KG1 (cell line): ENCODE results near the gene LRRC75A.
"Not testable (repeated sequence)": the region's sequence is repeated elsewhere in the genome, so short reads cannot be mapped to it uniquely, and the experiment has no call there.

Experiments
- DNase-seq: peaks from one replicate; lab custom pipeline; 2025; lab: John Stamatoyannopoulos, UW

The LRRC75A gene

GRCh38 chr17:16450028-16450427, 42.0 kb downstream of the LRRC75A start:
- no peak for DNase-seq

- no peak for DNase-seq
These were observed 42.8 kb downstream of the LRRC75A start for GRCh38 chr17:16449121-16449570.

- no peak for DNase-seq
These were observed 43.5 kb downstream of the LRRC75A start for GRCh38 chr17:16448490-16448889.

GRCh38 chr17:16447676-16448075, 44.3 kb downstream of the LRRC75A start:
- no peak for DNase-seq

- DNase-seq, result no peak
These were observed 45.5 kb downstream of the LRRC75A start for GRCh38 chr17:16446338-16446983.

- no peak for DNase-seq
These were observed 47.6 kb downstream of the LRRC75A start for GRCh38 chr17:16444258-16444886.

GRCh38 chr17:16443511-16444257, 48.3 kb downstream of the LRRC75A start:
- DNase-seq, result no peak

GRCh38 chr17:16442594-16443510, 49.1 kb downstream of the LRRC75A start:
- no peak for DNase-seq

GRCh38 chr17:16442141-16442540, 49.9 kb downstream of the LRRC75A start:
- DNase-seq, result no peak

- DNase-seq, result no peak
These were observed 50.9 kb downstream of the LRRC75A start for GRCh38 chr17:16440901-16441629.

- DNase-seq, result not testable (repeated sequence)
These were observed 51.6 kb downstream of the LRRC75A start for GRCh38 chr17:16440354-16440753.

GRCh38 chr17:16439811-16440351, 52.1 kb downstream of the LRRC75A start:
- no peak for DNase-seq

- no peak for DNase-seq
These were observed 52.6 kb downstream of the LRRC75A start for GRCh38 chr17:16439303-16439791.

GRCh38 chr17:16438557-16439302, 53.3 kb downstream of the LRRC75A start:
- DNase-seq, result peak; percentile 82

- no peak for DNase-seq
These were observed 53.8 kb downstream of the LRRC75A start for GRCh38 chr17:16438173-16438556.

GRCh38 chr17:16437083-16437482, 54.9 kb downstream of the LRRC75A start:
- DNase-seq, result no peak

- no peak for DNase-seq
These were observed 55.8 kb downstream of the LRRC75A start for GRCh38 chr17:16435925-16436886.

GRCh38 chr17:16434662-16435061, 57.3 kb downstream of the LRRC75A start:
- DNase-seq, result no peak

- no peak for DNase-seq
These were observed 58.5 kb downstream of the LRRC75A start for GRCh38 chr17:16433514-16433913.
